RWPE1 (cell line): Measurements from ENCODE around the gene INS.

Experiments
- CTCF ChIA-PET: fragments of 350-600 bp; sonication (Branson Sonifier 250); formaldehyde crosslinking; extraction: SDS; loops from one replicate; lab custom pipeline; 2021; lab: Yijun Ruan, JAX
- POLR2A ChIA-PET: fragments of 400-600 bp; formaldehyde crosslinking; extraction: SDS; loops from one replicate; lab custom pipeline; 2020; ENCODE audit warnings: antibody characterized with exemption; ENCODE audit not compliant: low non-redundant PET; lab: Yijun Ruan, JAX
- DNase-seq: peaks from one replicate; pipeline ENCODE4 v3.0.0; 2012; ENCODE audit warnings: low spot score
- H3K27ac ChIP-seq: fragments of 450-650 bp; 2 replicates; pipeline ENCODE4 v1.5.1; 2017
- CTCF ChIP-seq: fragments of 450-650 bp; conservative IDR thresholded peaks from 2 replicates; pipeline ENCODE4 v1.5.1; 2017; ENCODE audit warnings: low read depth, mild to moderate bottlenecking

The INS gene

GRCh38 chr11:2151500-2152257 is 9.3 kb downstream of the INS start:
- peak; percentile 79 for TF ChIP-seq CTCF
- DNase-seq, result peak; percentile 87
- CTCF ChIA-PET, result interaction anchor here (0.6 to 13.6 kb wide), 47 partner anchors 8 to 507 kb away, joined by 3 to 293 read pairs (median 5); partner anchors contain the start of genes INS and TNNT3
- H3K27ac ChIP-seq, result peak overlapping the region; percentile 51
- POLR2A ChIA-PET, result no interaction called here

- peak; percentile 55 for TF ChIP-seq CTCF
- CTCF ChIA-PET, result interaction anchor here (0.6 to 13.6 kb wide), 24 partner anchors 10 to 591 kb away, joined by 3 to 293 read pairs (median 7); partner anchors contain the start of genes IGF2 and INS
Measured at GRCh38 chr11:2149864-2150847, 10.9 kb downstream of the INS start.

GRCh38 chr11:2149460-2149859 is 11.5 kb downstream of the INS start:
- no peak overlapping the region for H3K27ac ChIP-seq
- ChIA-PET POLR2A (interaction anchor here (1.1 kb wide), 1 partner anchor 120 kb away, joined by 3 read pairs; no protein-coding TSS in a partner anchor), CTCF (interaction anchor here (0.6 to 13.6 kb wide), 13 partner anchors 10 to 590 kb away, joined by 3 to 293 read pairs (median 7); partner anchors contain the start of gene IGF2)
- no peak for DNase-seq
- TF ChIP-seq CTCF, result no peak

More at GRCh38 chr11:2149864-2150847, 10.9 kb downstream of the INS start:
- no peak for DNase-seq
- no peak overlapping the region for H3K27ac ChIP-seq
- POLR2A ChIA-PET, result no interaction called here

- POLR2A ChIA-PET, result interaction anchor here (1.1 kb wide), 1 partner anchor 119 kb away, joined by 3 read pairs; no protein-coding TSS in a partner anchor
- CTCF ChIA-PET, result interaction anchor here (1.9 to 13.6 kb wide), 4 partner anchors 111 to 496 kb away, joined by 7 to 293 read pairs (median 14); no protein-coding TSS in a partner anchor
- DNase-seq, result no peak
- H3K27ac ChIP-seq, result no peak overlapping the region
- no peak for TF ChIP-seq CTCF
Measured at GRCh38 chr11:2148595-2148994, 12.4 kb downstream of the INS start.

GRCh38 chr11:2147391-2147790 is 13.6 kb downstream of the INS start:
- no peak for DNase-seq
- no peak overlapping the region for H3K27ac ChIP-seq
- CTCF ChIA-PET, result interaction anchor here (0.6 to 13.6 kb wide), 4 partner anchors 9 to 495 kb away, joined by 4 to 293 read pairs (median 6); no protein-coding TSS in a partner anchor
- TF ChIP-seq CTCF, result no peak
- POLR2A ChIA-PET, result no interaction called here
